Activated naive CD8-positive, alpha-beta T cell treated with anti-CD3 and anti-CD28 coated beads, Interleukin-2, amount 10 ng/mL, durations not matched to agents 7 days and 5 days (primary cell): ENCODE results near the gene COA7. TPM values are rescaled to one million over a fixed set of nuclear protein-coding genes. Genes with fewer than 3 reads are reported as not detected.
"Not testable (repeated sequence)": the region's sequence is repeated elsewhere in the genome, so short reads cannot be mapped to it uniquely, and the experiment has no call there.

Experiments
- ATAC-seq: fragments of 150-1000 bp; cut with Tn5 transposase; one replicate; pipeline ENCODE4 v1.10.0; 2021; ENCODE audit warnings: low read depth, moderate library complexity
- POLR2A ChIA-PET: fragments of 350-600 bp; sonication (Branson Sonifier 250); formaldehyde crosslinking; loops from one replicate; lab custom pipeline; 2021; ENCODE audit warnings: antibody characterized with exemption; lab: Charles Lee
- DNase-seq: peaks from one replicate; pipeline ENCODE4 v3.0.0; 2021
- H3K27ac Mint-ChIP-seq: one replicate; pipeline ENCODE4 v1.8.0; 2022; ENCODE audit warnings: mild to moderate bottlenecking, mixed read lengths
- H3K27me3 Mint-ChIP-seq: one replicate; pipeline ENCODE4 v1.8.0; 2022; ENCODE audit warnings: mild to moderate bottlenecking, moderate library complexity, mixed read lengths
- H3K36me3 Mint-ChIP-seq: one replicate; pipeline ENCODE4 v1.8.0; 2021; ENCODE audit warnings: mild to moderate bottlenecking, mixed read lengths
- H3K4me1 Mint-ChIP-seq: one replicate; pipeline ENCODE4 v1.8.0; 2021; ENCODE audit warnings: mixed read lengths
- H3K4me3 Mint-ChIP-seq: one replicate; pipeline ENCODE4 v1.8.0; 2022; ENCODE audit warnings: mild to moderate bottlenecking, moderate library complexity, mixed read lengths
- H3K9me3 Mint-ChIP-seq: one replicate; pipeline ENCODE4 v1.8.0; 2021; ENCODE audit warnings: mixed read lengths
- total RNA-seq, 2 experiments: library from RNA; stranded (reverse); gene quantifications; one replicate each; pipeline ENCODE4 v1.2.3, GENCODE V29; 2021

Gene COA7
- 10 to 100 TPM; 10.2 to 10.9 TPM for total RNA-seq

GRCh38 chr1:52697795-52698674, at the start of gene COA7:
Gene COA7, minus strand, starts transcription at chr1:52698347. Its CDS starts 21 bp downstream, at chr1:52698326.
- Mint-ChIP-seq H3K27me3 (peaks cover 3% of the 10 kb centered on the region), H3K27ac (peak within 1 kb of the TSS; percentile 87), H3K4me1 (peaks cover 29% of the 10 kb centered on the region), H3K36me3 (peaks cover 7% of the 10 kb centered on the region), H3K4me3 (peak within 1 kb of the TSS; percentile 90), H3K9me3 (no peaks in the 10 kb centered on the region)
- ATAC-seq (peak; percentile 37), DNase-seq (peak; percentile 78)
- POLR2A ChIA-PET, result interaction anchor here (1.1 kb wide), 2 partner anchors 29 to 294 kb away, joined by 4 to 5 read pairs; partner anchors contain the start of genes ORC1, PRPF38A and ZYG11B

GRCh38 chr1:52747450-52747849, 49.3 kb upstream of the COA7 start:
- POLR2A ChIA-PET, result no interaction called here
- Mint-ChIP-seq H3K36me3 (no peaks in the 10 kb centered on the region), H3K9me3 (no peaks in the 10 kb centered on the region), H3K4me3 (no peak overlapping the region), H3K4me1 (peaks cover 4% of the 10 kb centered on the region), H3K27me3 (no peaks in the 10 kb centered on the region), H3K27ac (no peak overlapping the region)
- DNase-seq (no peak), ATAC-seq (no peak)

- POLR2A ChIA-PET, result interaction anchor here (0.7 kb wide), 1 partner anchor 347 kb away, joined by 8 read pairs; no protein-coding TSS in a partner anchor
Observed at GRCh38 chr1:52746189-52746588, 48.0 kb upstream of the COA7 start.

GRCh38 chr1:52741259-52741658, 43.1 kb upstream of the COA7 start:
- ATAC-seq (no peak), DNase-seq (no peak)
- Mint-ChIP-seq H3K27me3 (no peaks in the 10 kb centered on the region), H3K9me3 (no peaks in the 10 kb centered on the region), H3K4me1 (peaks cover 1% of the 10 kb centered on the region), H3K4me3 (no peak overlapping the region), H3K36me3 (peaks cover 4% of the 10 kb centered on the region), H3K27ac (no peak overlapping the region)
- POLR2A ChIA-PET, result no interaction called here

More at GRCh38 chr1:52746189-52746588, 48.0 kb upstream of the COA7 start:
- DNase-seq (no peak), ATAC-seq (no peak)
- H3K4me1 Mint-ChIP-seq, result peaks cover 4% of the 10 kb centered on the region
- H3K36me3 Mint-ChIP-seq, result peaks cover 2% of the 10 kb centered on the region
- no peak overlapping the region for H3K27ac Mint-ChIP-seq
- H3K27me3 Mint-ChIP-seq, result no peaks in the 10 kb centered on the region
- H3K9me3 Mint-ChIP-seq, result no peaks in the 10 kb centered on the region
- H3K4me3 Mint-ChIP-seq, result no peak overlapping the region

GRCh38 chr1:52739699-52740467, 41.7 kb upstream of the COA7 start:
- Mint-ChIP-seq H3K9me3 (no peaks in the 10 kb centered on the region), H3K4me1 (peaks cover 1% of the 10 kb centered on the region), H3K27ac (no peak overlapping the region), H3K36me3 (peaks cover 4% of the 10 kb centered on the region), H3K4me3 (no peak overlapping the region), H3K27me3 (no peaks in the 10 kb centered on the region)
- no peak for DNase-seq
- POLR2A ChIA-PET, result no interaction called here
- no peak for ATAC-seq

- no peak overlapping the region for H3K27ac Mint-ChIP-seq
- H3K27me3 Mint-ChIP-seq, result no peaks in the 10 kb centered on the region
- ATAC-seq (no peak), DNase-seq (no peak)
- POLR2A ChIA-PET, result no interaction called here
- H3K36me3 Mint-ChIP-seq, result peaks cover 4% of the 10 kb centered on the region
- peaks cover 1% of the 10 kb centered on the region for H3K4me1 Mint-ChIP-seq
- no peak overlapping the region for H3K4me3 Mint-ChIP-seq
- no peaks in the 10 kb centered on the region for H3K9me3 Mint-ChIP-seq
Observed at GRCh38 chr1:52738893-52739292, 40.7 kb upstream of the COA7 start.

- Mint-ChIP-seq H3K4me1 (peaks cover 1% of the 10 kb centered on the region), H3K27me3 (no peaks in the 10 kb centered on the region), H3K36me3 (peaks cover 4% of the 10 kb centered on the region), H3K27ac (no peak overlapping the region), H3K9me3 (no peaks in the 10 kb centered on the region), H3K4me3 (no peak overlapping the region)
- no peak for ATAC-seq
- POLR2A ChIA-PET, result no interaction called here
- no peak for DNase-seq
Observed at GRCh38 chr1:52738148-52738547, 40.0 kb upstream of the COA7 start.

GRCh38 chr1:52735371-52735770, 37.2 kb upstream of the COA7 start:
- H3K9me3 Mint-ChIP-seq, H3K4me1 Mint-ChIP-seq, H3K4me3 Mint-ChIP-seq, ATAC-seq, POLR2A ChIA-PET, DNase-seq, H3K27me3 Mint-ChIP-seq, H3K27ac Mint-ChIP-seq, H3K36me3 Mint-ChIP-seq: not testable (repeated sequence)

- Mint-ChIP-seq H3K27me3 (no peaks in the 10 kb centered on the region), H3K4me3 (no peak overlapping the region)
Observed at GRCh38 chr1:52733368-52733767, 35.2 kb upstream of the COA7 start.

GRCh38 chr1:52727956-52728656, 30.0 kb upstream of the COA7 start:
- Mint-ChIP-seq H3K4me1 (peaks cover 24% of the 10 kb centered on the region), H3K9me3 (no peaks in the 10 kb centered on the region), H3K27me3 (peaks cover 5% of the 10 kb centered on the region), H3K27ac (no peak overlapping the region), H3K36me3 (peaks cover 2% of the 10 kb centered on the region), H3K4me3 (peak overlapping the region; percentile 58)
- POLR2A ChIA-PET, result interaction anchor here (0.6 to 2.7 kb wide), 2 partner anchors 25 to 246 kb away, joined by 4 to 16 read pairs; no protein-coding TSS in a partner anchor
- no peak for DNase-seq
- no peak for ATAC-seq

More at GRCh38 chr1:52733368-52733767, 35.2 kb upstream of the COA7 start:
- DNase-seq, result no peak
- H3K9me3 Mint-ChIP-seq, result no peaks in the 10 kb centered on the region
- peaks cover 2% of the 10 kb centered on the region for H3K36me3 Mint-ChIP-seq
- H3K4me1 Mint-ChIP-seq, result peaks cover 3% of the 10 kb centered on the region
- H3K27ac Mint-ChIP-seq, result no peak overlapping the region
- POLR2A ChIA-PET, result no interaction called here
- no peak for ATAC-seq

GRCh38 chr1:52727114-52727586, 29.0 kb upstream of the COA7 start:
- peaks cover 24% of the 10 kb centered on the region for H3K4me1 Mint-ChIP-seq
- H3K9me3 Mint-ChIP-seq, result no peaks in the 10 kb centered on the region
- DNase-seq (no peak), ATAC-seq (no peak)
- POLR2A ChIA-PET, result interaction anchor here (0.6 to 2.7 kb wide), 3 partner anchors 16 to 30 kb away, joined by 3 to 16 read pairs (median 4); no protein-coding TSS in a partner anchor
- peaks cover 5% of the 10 kb centered on the region for H3K27me3 Mint-ChIP-seq
- H3K36me3 Mint-ChIP-seq, result peaks cover 2% of the 10 kb centered on the region
- H3K27ac Mint-ChIP-seq, result peak overlapping the region; percentile 91
- H3K4me3 Mint-ChIP-seq, result peak overlapping the region; percentile 93

GRCh38 chr1:52726265-52727113, 28.3 kb upstream of the COA7 start, which contains the start of gene ZYG11B:
Gene ZYG11B, plus strand, starts transcription at chr1:52726453. Its CDS starts 201 bp downstream, at chr1:52726654.
- Mint-ChIP-seq H3K9me3 (no peaks in the 10 kb centered on the region), H3K36me3 (no peaks in the 10 kb centered on the region), H3K27ac (peak within 1 kb of the TSS; percentile 91), H3K4me3 (peak within 1 kb of the TSS; percentile 93), H3K27me3 (peaks cover 5% of the 10 kb centered on the region), H3K4me1 (peaks cover 24% of the 10 kb centered on the region)
- peak; percentile 97 for DNase-seq
- peak; percentile 88 for ATAC-seq
- POLR2A ChIA-PET, result interaction anchor here (0.6 to 2.7 kb wide), 5 partner anchors 16 to 434 kb away, joined by 3 to 16 read pairs (median 4); no protein-coding TSS in a partner anchor
